Transverse colon (tissue), 4 donors: Measurements from ENCODE around the gene HIVEP2.

ENCODE experiments used
- POLR2AphosphoS5 ChIP-seq, 3 donors: sonication (generic); formaldehyde crosslinking; IDR thresholded peaks; one replicate each; pipeline ENCODE4 v1.6.1; 2016; ENCODE audit warnings: antibody characterized with exemption in 3 of 3
- TF ChIP-seq, protein P1 (sequence below), 5 experiments: fragments of 200-600 bp in 3 of 5; fragments of 450-650 bp in 2 of 5; sonication (generic) in 3 of 5; IDR thresholded peaks; 1 replicate in 2 of 5; 2 replicates in 3 of 5; pipeline ENCODE4 v1.5.1; 2016 to 2017; ENCODE audit warnings: antibody characterized with exemption in 5 of 5, inconsistent platforms in 3 of 5, mild to moderate bottlenecking in 2 of 5, moderate library complexity in 1 of 5

DNA sequence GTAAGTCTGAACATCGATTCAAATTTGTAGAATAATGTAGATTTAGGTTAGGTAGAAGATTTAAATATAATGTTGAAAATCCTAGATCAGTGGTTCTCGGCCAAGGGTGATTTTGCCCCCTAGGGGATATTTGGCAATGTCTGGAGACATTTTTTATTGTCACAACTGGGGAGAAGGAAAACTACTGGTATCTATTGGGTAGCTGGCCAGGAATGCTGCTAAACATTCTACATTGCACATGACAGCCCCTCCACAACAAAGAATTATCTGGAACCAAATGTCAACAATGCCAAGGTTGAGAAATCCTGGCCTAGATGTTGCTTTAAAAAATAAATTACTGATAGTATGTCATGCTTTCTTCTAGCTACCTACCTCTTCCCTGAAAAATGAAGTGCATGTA lies 76.1 kb downstream of the HIVEP2 start:
- TF ChIP-seq, protein P1, sequence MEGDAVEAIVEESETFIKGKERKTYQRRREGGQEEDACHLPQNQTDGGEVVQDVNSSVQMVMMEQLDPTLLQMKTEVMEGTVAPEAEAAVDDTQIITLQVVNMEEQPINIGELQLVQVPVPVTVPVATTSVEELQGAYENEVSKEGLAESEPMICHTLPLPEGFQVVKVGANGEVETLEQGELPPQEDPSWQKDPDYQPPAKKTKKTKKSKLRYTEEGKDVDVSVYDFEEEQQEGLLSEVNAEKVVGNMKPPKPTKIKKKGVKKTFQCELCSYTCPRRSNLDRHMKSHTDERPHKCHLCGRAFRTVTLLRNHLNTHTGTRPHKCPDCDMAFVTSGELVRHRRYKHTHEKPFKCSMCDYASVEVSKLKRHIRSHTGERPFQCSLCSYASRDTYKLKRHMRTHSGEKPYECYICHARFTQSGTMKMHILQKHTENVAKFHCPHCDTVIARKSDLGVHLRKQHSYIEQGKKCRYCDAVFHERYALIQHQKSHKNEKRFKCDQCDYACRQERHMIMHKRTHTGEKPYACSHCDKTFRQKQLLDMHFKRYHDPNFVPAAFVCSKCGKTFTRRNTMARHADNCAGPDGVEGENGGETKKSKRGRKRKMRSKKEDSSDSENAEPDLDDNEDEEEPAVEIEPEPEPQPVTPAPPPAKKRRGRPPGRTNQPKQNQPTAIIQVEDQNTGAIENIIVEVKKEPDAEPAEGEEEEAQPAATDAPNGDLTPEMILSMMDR (IDR thresholded peaks at IDR 0.05), result no peak
- no peak for TF ChIP-seq POLR2AphosphoS5 (IDR thresholded peaks at IDR 0.05)
